HG03442 (cell line): Measurements from ENCODE around the gene RPS2.
"Not testable (repeated sequence)": the region's sequence is repeated elsewhere in the genome, so short reads cannot be mapped to it uniquely, and the experiment has no call there.

Experiments used
- ATAC-seq: cut with Tn5 transposase; IDR thresholded peaks from one replicate; pipeline ENCODE4 v1.9.1; 2021; ENCODE audit warnings: mild to moderate bottlenecking, moderate library complexity; ENCODE audit not compliant: unreplicated experiment

Gene RPS2

DNA sequence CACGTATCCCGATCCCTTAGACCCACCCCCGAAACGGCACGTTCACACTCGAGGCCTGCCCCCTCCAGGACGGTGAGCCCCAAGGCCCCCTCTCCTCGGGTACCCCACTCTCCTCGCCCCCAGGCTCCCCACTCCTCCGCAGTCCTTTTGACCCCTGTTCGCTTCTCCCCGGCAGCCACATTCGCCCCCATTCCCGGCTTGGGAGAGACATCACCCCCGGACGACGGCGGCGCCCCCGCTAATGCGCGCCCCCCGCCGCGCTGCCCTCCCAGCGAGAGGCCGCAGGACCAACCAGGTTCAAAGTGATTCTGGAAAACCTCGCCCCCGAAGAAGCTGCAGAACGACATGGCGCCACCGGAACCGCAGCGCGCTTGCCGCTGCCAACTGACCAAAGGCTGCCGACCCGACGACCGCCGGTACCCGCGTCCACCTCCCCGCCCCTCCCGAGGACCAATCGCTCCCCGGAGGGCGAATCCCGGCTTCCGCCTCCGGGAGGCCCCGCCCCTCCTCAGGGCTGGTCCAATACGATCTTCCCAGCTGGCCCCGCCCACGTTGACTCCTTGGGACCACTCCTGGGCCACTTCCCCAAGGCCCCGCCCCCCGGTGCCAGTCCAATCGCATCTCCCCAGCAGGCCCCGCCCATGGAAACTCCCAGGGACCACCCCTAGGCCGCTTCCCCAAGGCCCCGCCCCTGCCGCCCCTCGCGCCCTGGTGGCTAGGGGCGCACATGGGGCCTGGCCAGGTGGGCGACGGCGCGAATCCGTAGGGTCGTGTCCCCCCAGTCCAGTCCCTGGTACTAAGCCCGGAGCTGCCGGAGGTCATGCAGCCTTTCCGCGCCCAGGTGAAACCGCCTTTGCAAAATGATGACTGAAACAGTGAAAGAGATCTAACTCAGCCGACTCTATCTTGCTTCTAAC lies 21.6 kb downstream of the RPS2 start, which contains the start of gene MSRB1:
Gene MSRB1, minus strand, starts transcription at position 390 of the 917 bp plus-strand sequence. Its CDS starts 43 bp downstream, at position 347.
- ATAC-seq = peak; percentile 86

- no peak for ATAC-seq
Observed at GRCh38 chr16:1942047-1942809, 22.4 kb downstream of the RPS2 start.

- no peak for ATAC-seq
Observed at GRCh38 chr16:1941162-1942046, 23.2 kb downstream of the RPS2 start.

DNA sequence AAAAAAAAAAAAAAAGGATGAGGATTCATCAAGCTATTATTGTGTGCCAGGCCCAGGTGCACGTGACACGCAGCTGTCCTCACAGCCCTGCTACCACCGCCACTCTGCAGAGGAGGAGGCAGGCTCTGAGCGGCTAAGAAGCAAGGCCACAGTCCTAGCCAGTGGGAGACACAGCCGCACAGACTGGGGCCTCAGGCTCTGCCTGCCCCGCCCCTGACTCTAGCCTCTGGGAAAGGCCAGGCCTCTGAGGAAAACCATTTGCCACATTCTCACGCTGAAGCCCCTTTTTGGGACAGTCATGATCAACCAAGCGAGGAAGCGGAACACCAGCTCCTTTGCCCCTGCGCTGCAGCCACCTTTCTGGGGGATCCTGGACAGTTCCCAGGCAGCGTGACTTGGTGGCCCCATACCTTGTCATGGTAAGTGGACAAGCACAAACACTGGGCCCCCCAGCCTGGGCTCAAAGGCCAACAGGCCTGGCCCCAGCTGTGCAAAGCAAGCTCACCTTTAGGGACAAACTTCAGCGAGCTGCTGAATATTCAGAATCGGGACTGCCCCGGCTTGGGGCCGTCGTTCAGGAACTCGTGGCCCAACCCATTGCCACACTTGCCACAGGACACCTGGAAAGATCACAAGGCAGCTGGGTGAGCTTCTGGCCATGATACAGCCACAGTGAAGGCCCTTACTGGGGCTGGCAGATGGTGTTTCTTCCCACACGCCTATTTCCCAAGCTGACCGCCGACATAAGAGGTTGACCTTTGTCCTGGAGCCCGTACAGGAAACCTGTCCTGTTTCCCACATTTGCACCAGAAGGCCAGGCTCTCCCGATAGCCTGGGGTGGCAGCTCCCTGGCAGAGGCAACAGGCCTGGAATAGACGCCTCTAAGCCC lies 24.1 kb downstream of the RPS2 start:
- no peak for ATAC-seq

GRCh38 chr16:1939833-1940232 lies 24.8 kb downstream of the RPS2 start:
- not testable (repeated sequence) for ATAC-seq

DNA sequence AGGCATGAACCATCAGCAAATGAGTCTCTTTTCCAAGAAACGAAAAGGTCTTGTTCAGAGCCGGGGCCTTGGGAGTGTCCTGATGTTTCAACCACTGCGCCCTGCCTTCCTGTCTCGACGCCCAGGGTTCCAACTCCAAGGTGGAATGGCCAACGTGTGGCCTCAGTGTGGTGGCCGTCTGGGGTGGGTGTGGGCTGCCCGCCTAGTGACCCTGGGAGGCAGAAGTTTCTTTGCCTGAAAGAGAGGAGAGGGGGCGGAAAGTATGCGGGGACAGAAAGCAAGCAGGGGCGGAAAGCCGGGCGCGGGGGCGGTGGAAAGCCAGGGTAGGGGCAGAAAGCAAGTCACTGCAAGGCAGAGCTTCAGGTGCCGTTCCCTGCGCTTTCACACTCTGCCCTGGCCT lies 25.7 kb downstream of the RPS2 start:
- ATAC-seq = no peak

DNA sequence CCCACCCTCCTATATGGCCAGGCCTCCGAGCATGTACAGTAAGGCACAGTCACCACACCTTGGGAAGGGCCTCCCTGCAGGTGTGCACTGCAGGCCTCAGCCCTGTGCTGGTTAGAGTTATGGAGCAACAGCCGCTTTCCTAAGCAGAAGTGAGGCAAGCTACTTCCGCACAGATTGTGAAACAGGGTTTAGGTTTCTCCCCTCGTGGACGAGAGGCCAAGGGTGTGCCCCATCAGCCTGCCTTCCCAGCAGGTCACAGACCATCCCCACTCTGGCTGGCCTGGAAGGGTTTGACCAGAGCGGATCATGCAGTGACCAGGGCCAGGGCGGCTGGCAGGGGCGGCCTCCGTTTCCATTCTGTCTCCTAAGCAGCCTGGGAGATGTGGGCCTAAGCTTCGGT lies 26.3 kb downstream of the RPS2 start:
- ATAC-seq = no peak

GRCh38 chr16:1936945-1937479 lies 27.6 kb downstream of the RPS2 start:
- ATAC-seq = no peak

DNA sequence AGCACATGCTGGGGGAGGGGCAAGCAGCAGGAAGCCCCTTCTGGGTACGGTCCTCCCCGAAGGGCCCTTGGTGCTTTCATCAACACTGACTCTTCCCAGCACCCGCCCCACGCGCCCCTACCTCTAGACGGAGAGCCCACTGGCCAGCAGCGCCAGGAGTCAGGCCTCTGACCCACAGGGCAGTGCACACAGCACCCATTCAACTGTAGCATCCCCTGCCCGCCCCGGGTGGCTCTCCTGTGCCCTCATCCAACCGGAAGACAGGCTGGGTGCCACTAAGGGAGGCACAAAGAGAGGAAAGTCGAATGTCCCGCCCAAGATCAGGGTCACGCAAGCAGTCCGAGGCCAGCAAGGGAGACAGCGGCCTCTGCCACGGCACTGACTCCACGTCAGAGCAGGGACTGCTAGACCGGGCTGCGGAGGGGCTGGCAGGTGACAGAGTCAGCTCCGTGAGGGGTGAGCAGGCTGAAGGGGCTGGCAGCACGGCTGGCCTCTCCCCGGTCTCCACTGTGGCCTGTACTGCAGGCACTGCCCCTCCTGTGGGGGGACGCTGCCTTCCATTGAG lies 31.4 kb downstream of the RPS2 start:
- ATAC-seq = no peak

- no peak for ATAC-seq
Observed at GRCh38 chr16:1932050-1933028, 32.3 kb downstream of the RPS2 start.

- no peak for ATAC-seq
Observed at GRCh38 chr16:1930338-1930720, 34.3 kb downstream of the RPS2 start.

GRCh38 chr16:1929578-1930337 lies 34.9 kb downstream of the RPS2 start:
- peak; percentile 83 for ATAC-seq

GRCh38 chr16:1929105-1929504 lies 35.5 kb downstream of the RPS2 start:
- no peak for ATAC-seq

- ATAC-seq = no peak
Observed at GRCh38 chr16:1926271-1926670, 38.4 kb downstream of the RPS2 start.

GRCh38 chr16:1924095-1924494 lies 40.5 kb downstream of the RPS2 start:
- no peak for ATAC-seq

DNA sequence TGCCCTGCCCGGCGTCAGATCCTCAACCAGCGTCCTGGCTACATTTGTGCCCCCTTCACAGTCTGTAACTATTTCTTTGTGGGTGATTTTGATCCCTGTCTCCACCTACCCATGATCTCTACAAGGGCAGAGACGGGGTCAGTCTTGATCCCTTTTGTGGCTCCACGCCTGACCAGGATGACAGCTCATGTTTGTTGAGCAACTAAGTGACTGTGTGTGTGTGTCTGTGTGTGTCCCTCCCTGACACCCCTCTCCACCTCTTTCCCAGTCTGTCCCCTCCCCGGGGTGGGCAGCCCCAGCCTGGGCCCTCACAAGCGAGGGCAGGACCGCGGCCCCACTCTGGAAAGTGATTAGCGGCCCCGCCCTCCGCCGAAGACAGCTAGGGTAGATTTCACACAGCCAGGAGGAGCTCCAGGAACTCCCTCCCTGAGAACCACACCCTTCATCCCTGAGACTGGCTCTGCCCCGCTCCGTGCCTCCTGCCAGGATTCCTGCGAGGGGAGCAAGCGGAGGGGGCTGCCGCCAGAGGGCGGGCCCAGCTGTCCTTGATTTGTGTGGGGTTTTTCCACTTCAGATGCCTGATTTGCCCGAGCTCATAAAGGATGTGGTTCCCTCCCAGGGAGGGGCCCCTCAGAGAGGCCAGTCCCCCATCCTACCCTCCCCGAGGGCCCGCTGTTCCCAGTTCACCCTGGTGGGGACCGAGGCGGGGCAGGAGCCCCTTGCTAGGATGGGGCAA lies 41.2 kb downstream of the RPS2 start:
- ATAC-seq = no peak

DNA sequence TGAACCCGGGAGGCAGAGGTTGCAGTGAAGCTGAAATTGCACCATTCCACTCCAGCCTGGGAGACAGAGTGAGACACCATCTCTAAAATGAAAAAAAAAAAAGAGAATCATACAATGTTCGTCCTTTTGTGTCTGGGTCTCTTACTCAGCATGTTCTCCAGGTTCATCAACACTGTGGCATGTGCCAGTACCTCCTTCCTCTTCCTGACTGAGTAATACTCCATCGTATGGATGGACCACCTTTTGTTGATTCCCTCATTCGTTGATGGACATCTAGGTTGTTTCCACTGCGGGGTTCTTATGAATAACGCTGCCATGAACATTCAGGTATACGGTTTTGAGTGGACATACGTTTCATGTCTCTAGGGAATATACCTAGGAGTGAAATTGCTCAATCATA lies 42.3 kb downstream of the RPS2 start:
- no peak for ATAC-seq
